SKM-1 treated with dmso at 0.1 percent for 144 hours (cell line): ENCODE measurements around the gene CAP2.
"Not testable (repeated sequence)": the region's sequence is repeated elsewhere in the genome, so short reads cannot be mapped to it uniquely, and the experiment has no call there.

Experiments
- DNase-seq: peaks from one replicate; lab custom pipeline; 2025; ENCODE audit not compliant: unreplicated experiment; lab: John Stamatoyannopoulos, UW

CAP2 gene

GRCh38 chr6:17574866-17575560 is 181.6 kb downstream of the CAP2 start:
- no peak for DNase-seq

GRCh38 chr6:17577059-17577458 is 183.7 kb downstream of the CAP2 start:
- DNase-seq, result no peak

GRCh38 chr6:17580518-17581048 is 187.2 kb downstream of the CAP2 start:
- DNase-seq, result peak; percentile 37

- not testable (repeated sequence) for DNase-seq
These were observed 187.9 kb downstream of the CAP2 start for GRCh38 chr6:17581282-17581681.

- DNase-seq, result no peak
These were observed 190.4 kb downstream of the CAP2 start for GRCh38 chr6:17583811-17584210.

- peak; percentile 54 for DNase-seq
These were observed 190.9 kb downstream of the CAP2 start for GRCh38 chr6:17584241-17584803.

GRCh38 chr6:17585766-17586490 is 192.5 kb downstream of the CAP2 start:
- DNase-seq, result peak; percentile 68

- not testable (repeated sequence) for DNase-seq
These were observed 193.2 kb downstream of the CAP2 start for GRCh38 chr6:17586623-17587022.

- no peak for DNase-seq
These were observed 194.6 kb downstream of the CAP2 start for GRCh38 chr6:17588011-17588410.

- no peak for DNase-seq
These were observed 196.2 kb downstream of the CAP2 start for GRCh38 chr6:17589406-17590096.

GRCh38 chr6:17591287-17591686 is 197.9 kb downstream of the CAP2 start:
- DNase-seq, result peak; percentile 58

- DNase-seq, result no peak
These were observed 199.9 kb downstream of the CAP2 start for GRCh38 chr6:17593246-17593645.

- no peak for DNase-seq
These were observed 202.7 kb downstream of the CAP2 start for GRCh38 chr6:17596085-17596484.

- DNase-seq, result peak; percentile 79
These were observed 206.6 kb downstream of the CAP2 start, which contains the start of gene FAM8A1 for GRCh38 chr6:17599877-17600526. Gene FAM8A1, plus strand, starts transcription at chr6:17600302. Its CDS starts 108 bp downstream, at chr6:17600410.

- no peak for DNase-seq
These were observed 207.4 kb downstream of the CAP2 start for GRCh38 chr6:17600527-17601385.

GRCh38 chr6:17601386-17601703 is 207.9 kb downstream of the CAP2 start:
- no peak for DNase-seq

GRCh38 chr6:17602888-17603287 is 209.5 kb downstream of the CAP2 start:
- DNase-seq, result no peak

GRCh38 chr6:17606606-17607005 is 213.2 kb downstream of the CAP2 start:
- DNase-seq, result no peak
